GM21619 (cell line): Measurements from ENCODE around the gene LSM2.

Source experiments
- ATAC-seq: cut with Tn5 transposase; IDR thresholded peaks from one replicate; pipeline ENCODE4 v1.9.1; 2021; ENCODE audit not compliant: unreplicated experiment

LSM2 gene

GRCh38 chr6:31777667-31778050, 29.1 kb downstream of the LSM2 start:
- ATAC-seq, result no peak

GRCh38 chr6:31776989-31777666, 29.6 kb downstream of the LSM2 start, which contains the start of gene VWA7:
TSS of gene VWA7 (minus strand) at chr6:31777328. CDS start at chr6:31776779, 549 bp downstream.
- peak; percentile 74 for ATAC-seq

GRCh38 chr6:31776485-31776988, 30.2 kb downstream of the LSM2 start:
- peak; percentile 10 for ATAC-seq

- ATAC-seq, result no peak
Observed at GRCh38 chr6:31775633-31776484, 30.9 kb downstream of the LSM2 start.

- ATAC-seq, result no peak
Observed at GRCh38 chr6:31775184-31775583, 31.6 kb downstream of the LSM2 start.

- no peak for ATAC-seq
Observed at GRCh38 chr6:31771992-31772358, 34.8 kb downstream of the LSM2 start.

GRCh38 chr6:31770860-31771259, 35.9 kb downstream of the LSM2 start:
- no peak for ATAC-seq

- no peak for ATAC-seq
Observed at GRCh38 chr6:31769684-31770371, 36.9 kb downstream of the LSM2 start.

- no peak for ATAC-seq
Observed at GRCh38 chr6:31768363-31769257, 38.2 kb downstream of the LSM2 start.

- no peak for ATAC-seq
Observed at GRCh38 chr6:31767096-31767645, 39.6 kb downstream of the LSM2 start.

GRCh38 chr6:31765910-31766794, 40.6 kb downstream of the LSM2 start:
- ATAC-seq, result no peak

GRCh38 chr6:31765559-31765909, 41.2 kb downstream of the LSM2 start:
- no peak for ATAC-seq

GRCh38 chr6:31764198-31764597, 42.6 kb downstream of the LSM2 start:
- no peak for ATAC-seq

GRCh38 chr6:31763619-31763940, 43.2 kb downstream of the LSM2 start:
- ATAC-seq, result no peak

- ATAC-seq, result no peak
Observed at GRCh38 chr6:31762878-31763618, 43.7 kb downstream of the LSM2 start.

- no peak for ATAC-seq
Observed at GRCh38 chr6:31762356-31762755, 44.4 kb downstream of the LSM2 start, which contains the start of gene SAPCD1. TSS of gene SAPCD1 (plus strand) at chr6:31762656. CDS start at chr6:31763055, 399 bp downstream.

- ATAC-seq, result no peak
Observed at GRCh38 chr6:31761343-31761742, 45.4 kb downstream of the LSM2 start.

GRCh38 chr6:31760790-31761189, 46.0 kb downstream of the LSM2 start:
- ATAC-seq, result no peak

- no peak for ATAC-seq
Observed at GRCh38 chr6:31758281-31758680, 48.5 kb downstream of the LSM2 start.
